HEK293 (cell line): ENCODE data around the gene EFCAB11.

ENCODE experiments used
- CTCF ChIA-PET: fragments of 350-600 bp; formaldehyde crosslinking; extraction: SDS; loops from one replicate; lab custom pipeline; 2021; ENCODE audit warnings: antibody characterized with exemption; lab: Yijun Ruan, JAX
- POLR2A ChIA-PET: fragments of 300-600 bp; formaldehyde crosslinking; extraction: SDS; loops from one replicate; lab custom pipeline; 2020; ENCODE audit warnings: antibody characterized with exemption, inconsistent platforms; lab: Yijun Ruan, JAX
- H3K27ac ChIP-seq: fragments of 200-500 bp; sonication (Bioruptor generic); 2 replicates; pipeline ENCODE4 v1.5.1; 2014; ENCODE audit warnings: low read depth, low read length, control low read depth, inconsistent platforms; ENCODE audit errors: extremely low read depth
- H3K36me3 ChIP-seq, 2 experiments: fragments of 200-500 bp in 1 of 2; sonication (Bioruptor generic) in 1 of 2; 1 replicate in 1 of 2; 2 replicates in 1 of 2; pipeline ENCODE4 v1.5.1; 2014 to 2017; ENCODE audit warnings: inconsistent platforms in 2 of 2, low read length in 2 of 2; ENCODE audit not compliant: control insufficient read depth in 2 of 2, insufficient read depth in 1 of 2
- H3K4me1 ChIP-seq: fragments of 200-500 bp; sonication (Bioruptor generic); 2 replicates; pipeline ENCODE4 v1.5.1; 2014; ENCODE audit warnings: mild to moderate bottlenecking, low read length, inconsistent platforms; ENCODE audit not compliant: control insufficient read depth, insufficient read depth
- H3K4me3 ChIP-seq: 2 replicates; pipeline ENCODE4 v1.5.1; 2011; ENCODE audit warnings: low read depth, mild to moderate bottlenecking, control low read depth, low read length, moderate library complexity
- H3K9me3 ChIP-seq: fragments of 200-500 bp; sonication (Bioruptor generic); 2 replicates; pipeline ENCODE4 v1.5.1; 2014; ENCODE audit warnings: low read depth, low read length, inconsistent platforms; ENCODE audit not compliant: control insufficient read depth, insufficient read depth
- ATF2 ChIP-seq: fragments of 450-650 bp; formaldehyde crosslinking; IDR thresholded peaks from 2 replicates; pipeline ENCODE4 v1.5.1; 2016; ENCODE audit warnings: missing biosample characterization, missing genetic modification characterization, low read depth
- PRDM2 ChIP-seq: fragments of 450-650 bp; formaldehyde crosslinking; IDR thresholded peaks from 2 replicates; pipeline ENCODE4 v1.5.1; 2016; ENCODE audit warnings: missing biosample characterization, missing genetic modification characterization, borderline replicate concordance
- TCF7L2 ChIP-seq: IDR thresholded peaks from 2 replicates; pipeline ENCODE4 v1.6.1; 2011; ENCODE audit warnings: low read depth, mild to moderate bottlenecking, inconsistent platforms, low read length, moderate library complexity, borderline replicate concordance
- ZBTB44 ChIP-seq: fragments of 450-650 bp; IDR thresholded peaks from 2 replicates; pipeline ENCODE4 v1.5.1; 2018; ENCODE audit warnings: missing biosample characterization, mild to moderate bottlenecking, missing genetic modification characterization
- ZNF140 ChIP-seq: fragments of 450-650 bp; formaldehyde crosslinking; IDR thresholded peaks from 2 replicates; pipeline ENCODE4 v1.5.1; 2016; ENCODE audit warnings: missing biosample characterization, missing genetic modification characterization
- ZNF169 ChIP-seq: fragments of 450-650 bp; formaldehyde crosslinking; IDR thresholded peaks from 2 replicates; pipeline ENCODE4 v1.5.1; 2016; ENCODE audit warnings: missing biosample characterization, missing genetic modification characterization
- ZNF184 ChIP-seq: fragments of 450-650 bp; IDR thresholded peaks from 2 replicates; pipeline ENCODE4 v1.5.1; 2018; ENCODE audit warnings: missing biosample characterization, mild to moderate bottlenecking, missing genetic modification characterization
- ZNF350 ChIP-seq: fragments of 450-650 bp; formaldehyde crosslinking; IDR thresholded peaks from 2 replicates; pipeline ENCODE4 v1.5.0; 2017; ENCODE audit warnings: missing biosample characterization, mild to moderate bottlenecking, missing genetic modification characterization
- ZNF366 ChIP-seq: fragments of 450-650 bp; formaldehyde crosslinking; conservative IDR thresholded peaks from 2 replicates; pipeline ENCODE4 v1.5.1; 2016; ENCODE audit warnings: missing biosample characterization, missing genetic modification characterization
- ZNF449 ChIP-seq: fragments of 450-650 bp; formaldehyde crosslinking; IDR thresholded peaks from 2 replicates; pipeline ENCODE4 v1.5.1; 2017; ENCODE audit warnings: missing biosample characterization, mild to moderate bottlenecking, missing genetic modification characterization, moderate library complexity
- ZNF501 ChIP-seq: fragments of 450-650 bp; formaldehyde crosslinking; IDR thresholded peaks from 2 replicates; pipeline ENCODE4 v1.5.1; 2016; ENCODE audit warnings: missing biosample characterization, missing genetic modification characterization
- ZNF521 ChIP-seq: fragments of 450-650 bp; formaldehyde crosslinking; IDR thresholded peaks from 2 replicates; pipeline ENCODE4 v1.5.1; 2017; ENCODE audit warnings: missing biosample characterization, mild to moderate bottlenecking, missing genetic modification characterization
- ZNF626 ChIP-seq: fragments of 450-650 bp; sonication (Bioruptor Pico); formaldehyde crosslinking; IDR thresholded peaks from 2 replicates; pipeline ENCODE4 v1.5.1; 2018; ENCODE audit warnings: missing biosample characterization, missing genetic modification characterization, inconsistent platforms
- ZNF660 ChIP-seq: fragments of 450-650 bp; IDR thresholded peaks from 2 replicates; pipeline ENCODE4 v1.5.1; 2018; ENCODE audit warnings: missing biosample characterization, mild to moderate bottlenecking, missing genetic modification characterization
- TF ChIP-seq, protein P1 (sequence below): fragments of 450-650 bp; formaldehyde crosslinking; IDR thresholded peaks from 2 replicates; pipeline ENCODE4 v1.5.1; 2016; ENCODE audit warnings: missing biosample characterization, missing genetic modification characterization

EFCAB11 gene

DNA sequence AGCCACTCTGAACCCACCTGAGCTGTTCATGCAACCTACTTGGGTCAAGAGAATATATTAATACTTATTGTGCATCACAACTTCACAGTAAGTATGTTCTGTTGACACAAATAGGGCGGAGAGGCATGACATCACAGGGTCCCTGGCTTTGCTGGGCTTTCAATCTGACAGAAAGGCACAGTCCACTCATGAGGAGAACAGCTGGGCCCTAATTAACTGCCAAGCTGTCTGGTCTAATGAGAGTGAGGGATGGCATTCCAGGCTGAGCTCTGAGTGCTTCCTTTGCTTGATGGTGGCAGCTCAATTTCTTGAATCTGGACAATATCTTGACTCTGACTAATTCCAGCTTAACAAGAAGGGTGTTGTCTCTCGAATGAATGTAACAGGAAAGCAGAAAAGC is 2.0 kb downstream of the EFCAB11 start:
- ChIA-PET CTCF (interaction anchor here (4.8 kb wide), 1 partner anchor 13 kb away, joined by 39 read pairs; no protein-coding TSS in a partner anchor), POLR2A (interaction anchor here (0.6 kb wide), 1 partner anchor 47 kb away, joined by 3 read pairs; no protein-coding TSS in a partner anchor)
- Histone ChIP-seq H3K27ac (no peak overlapping the region), H3K36me3 (peaks cover 13 to 41% of the 10 kb centered on the region in 2 experiments; a peak in 2 of 3 replicates), H3K4me1 (peaks cover 3% of the 10 kb centered on the region; the same call in 1 of the 2 replicates), H3K4me3 (no peak overlapping the region), H3K9me3 (no peaks in the 10 kb centered on the region)
- TF ChIP-seq ZNF350 (no peak), ZNF140 (no peak), ZNF169 (tag by site-specific recombination) (no peak), ZNF626 (no peak), ZBTB44 (tag by site-specific recombination) (no peak), ZNF184 (tag by site-specific recombination) (no peak), PRDM2 (tag by site-specific recombination) (no peak), TCF7L2 (no peak), ATF2 (no peak), ZNF366 (tag by site-specific recombination) (no peak), ZNF660 (tag by site-specific recombination) (no peak), ZNF449 (tag by site-specific recombination) (no peak), ZNF501 (no peak), ZNF521 (tag by site-specific recombination) (no peak)
- TF ChIP-seq, protein P1, sequence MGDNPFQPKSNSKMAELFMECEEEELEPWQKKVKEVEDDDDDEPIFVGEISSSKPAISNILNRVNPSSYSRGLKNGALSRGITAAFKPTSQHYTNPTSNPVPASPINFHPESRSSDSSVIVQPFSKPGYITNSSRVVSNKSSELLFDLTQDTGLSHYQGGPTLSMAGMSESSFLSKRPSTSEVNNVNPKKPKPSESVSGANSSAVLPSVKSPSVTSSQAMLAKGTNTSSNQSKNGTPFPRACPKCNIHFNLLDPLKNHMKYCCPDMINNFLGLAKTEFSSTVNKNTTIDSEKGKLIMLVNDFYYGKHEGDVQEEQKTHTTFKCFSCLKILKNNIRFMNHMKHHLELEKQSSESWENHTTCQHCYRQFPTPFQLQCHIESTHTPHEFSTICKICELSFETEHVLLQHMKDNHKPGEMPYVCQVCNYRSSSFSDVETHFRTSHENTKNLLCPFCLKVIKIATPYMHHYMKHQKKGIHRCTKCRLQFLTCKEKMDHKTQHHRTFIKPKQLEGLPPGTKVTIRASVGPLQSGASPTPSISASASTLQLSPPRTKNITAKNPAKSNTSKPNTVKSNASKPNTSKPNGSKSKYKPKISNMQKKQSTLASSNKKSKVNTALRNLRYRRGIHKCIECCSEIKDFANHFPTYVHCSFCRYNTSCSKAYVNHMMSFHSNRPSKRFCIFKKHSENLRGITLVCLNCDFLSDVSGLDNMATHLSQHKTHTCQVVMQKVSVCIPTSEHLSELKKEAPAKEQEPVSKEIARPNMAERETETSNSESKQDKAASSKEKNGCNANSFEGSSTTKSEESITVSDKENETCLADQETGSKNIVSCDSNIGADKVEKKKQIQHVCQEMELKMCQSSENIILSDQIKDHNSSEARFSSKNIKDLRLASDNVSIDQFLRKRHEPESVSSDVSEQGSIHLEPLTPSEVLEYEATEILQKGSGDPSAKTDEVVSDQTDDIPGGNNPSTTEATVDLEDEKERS (tag by site-specific recombination): no peak
